WERI-Rb-1 (cell line): ENCODE results near the gene CHMP2A.

Source experiments
- DNase-seq: peaks from one replicate; pipeline ENCODE4 v3.0.0-alpha.2; 2020
- H3K27ac ChIP-seq: fragments of 250-450 bp; sonication (Bioruptor Pico); 2 replicates; pipeline ENCODE4 v1.5.1; 2020; ENCODE audit warnings: mild to moderate bottlenecking, moderate library complexity
- H3K27me3 ChIP-seq: fragments of 250-450 bp; sonication (Bioruptor Pico); 2 replicates; pipeline ENCODE4 v1.5.1; 2021; ENCODE audit warnings: mild to moderate bottlenecking, low read depth, moderate library complexity; ENCODE audit not compliant: insufficient read depth, severe bottlenecking
- H3K36me3 ChIP-seq: fragments of 250-450 bp; sonication (Bioruptor Pico); 2 replicates; pipeline ENCODE4 v1.5.1; 2020; ENCODE audit warnings: mild to moderate bottlenecking, moderate library complexity
- H3K4me3 ChIP-seq: 2 replicates; pipeline ENCODE4 v1.5.1; 2011; ENCODE audit warnings: low read depth, mild to moderate bottlenecking, control low read depth, low read length
- H3K9me3 ChIP-seq: fragments of 250-450 bp; sonication (Bioruptor Pico); 2 replicates; pipeline ENCODE4 v1.5.1; 2021; ENCODE audit warnings: mild to moderate bottlenecking, moderate library complexity; ENCODE audit not compliant: severe bottlenecking
- CTCF ChIP-seq: IDR thresholded peaks from 2 replicates; pipeline ENCODE4 v1.5.1; 2011; ENCODE audit warnings: low read depth, mild to moderate bottlenecking, control low read depth, inconsistent platforms, low read length

Gene CHMP2A

DNA sequence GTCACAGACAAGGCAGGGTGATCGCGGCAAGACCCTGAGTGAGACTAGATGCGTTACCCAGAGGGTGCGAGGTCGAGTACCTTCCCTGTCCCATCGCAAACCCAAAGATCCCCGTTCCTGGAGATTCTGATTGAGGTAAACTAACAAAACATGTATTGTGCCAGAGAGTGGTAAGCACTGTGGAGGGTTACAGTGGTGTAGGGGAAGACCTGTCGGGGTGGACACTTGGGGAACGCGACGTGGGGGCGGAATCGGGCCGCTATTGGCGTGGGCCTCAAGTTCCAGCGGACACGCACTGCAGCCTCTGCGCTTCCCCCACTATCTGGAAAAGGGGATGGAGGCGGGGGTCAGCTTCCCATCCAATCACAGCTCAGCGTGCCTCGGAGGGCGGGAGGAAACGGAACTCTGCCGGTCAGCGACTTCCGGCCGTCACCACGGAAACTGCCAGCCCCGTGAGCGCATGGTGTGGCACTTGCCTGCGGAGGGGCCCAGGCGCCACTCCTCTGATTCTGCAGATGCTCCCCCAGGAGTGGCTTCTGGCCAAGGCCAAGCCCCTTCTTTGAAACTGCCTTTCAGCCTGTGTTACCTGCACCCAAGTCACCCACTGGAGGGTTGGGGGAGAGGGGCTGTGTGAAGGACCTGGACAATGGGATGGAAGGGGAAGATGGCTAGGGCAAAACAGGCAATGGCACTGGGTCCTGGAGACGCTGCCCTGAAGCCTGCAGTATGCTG lies 4.5 kb upstream of the CHMP2A start:
- TF ChIP-seq CTCF, result no peak
- peak; percentile 95 for DNase-seq
- H3K27me3 ChIP-seq, result no peaks in the 10 kb centered on the region
- H3K4me3 ChIP-seq, result peak overlapping the region; percentile 72
- peak overlapping the region; percentile 100 for H3K27ac ChIP-seq
- H3K9me3 ChIP-seq, result no peaks in the 10 kb centered on the region
- H3K36me3 ChIP-seq, result peaks cover 23% of the 10 kb centered on the region

DNA sequence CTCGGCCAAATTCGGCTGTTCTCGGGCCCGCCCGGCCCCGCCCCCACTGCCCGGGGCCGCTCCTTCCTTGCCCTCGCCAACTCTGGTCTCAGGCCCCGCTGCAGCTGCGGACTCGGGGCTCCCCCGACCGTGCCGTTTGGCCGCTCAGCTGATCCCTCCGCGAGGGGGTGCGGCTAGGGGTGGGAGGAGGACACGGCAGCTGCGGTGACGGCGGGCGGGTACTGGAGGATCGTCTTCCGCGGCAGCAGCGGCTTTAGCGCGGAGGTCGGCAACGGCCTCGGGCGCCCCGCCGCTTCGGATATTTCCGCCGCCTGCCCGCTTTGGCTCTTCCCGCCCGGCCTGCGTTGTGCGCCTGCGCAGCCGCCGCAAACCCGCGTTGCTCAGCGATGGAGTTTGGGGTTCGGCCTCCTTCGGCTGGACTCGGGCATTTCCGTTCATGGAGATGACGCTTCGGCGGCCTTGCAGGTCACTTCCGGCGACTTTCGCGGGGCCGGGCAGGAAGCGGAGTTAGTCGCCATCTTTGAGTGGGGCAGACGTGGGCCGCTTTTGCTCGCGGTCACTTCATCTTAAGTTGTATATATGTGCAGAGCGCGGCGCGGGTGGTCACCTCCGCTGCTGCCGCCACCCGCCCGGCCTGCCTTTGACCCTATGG lies 3.8 kb upstream of the CHMP2A start:
- DNase-seq, result peak; percentile 99

GRCh38 chr19:58558066-58558622 lies 3.2 kb upstream of the CHMP2A start, which contains the start of gene UBE2M:
Gene UBE2M (minus strand): TSS chr19:58558611. CDS start chr19:58558381, 230 bp downstream.
- Histone ChIP-seq H3K36me3 (peaks cover 23% of the 10 kb centered on the region), H3K27me3 (no peaks in the 10 kb centered on the region), H3K27ac (peak within 1 kb of the TSS; percentile 100), H3K9me3 (no peaks in the 10 kb centered on the region), H3K4me3 (peak within 1 kb of the TSS; percentile 95)
- no peak for TF ChIP-seq CTCF
- DNase-seq, result peak; percentile 63

More for the DNA sequence above, 3.8 kb upstream of the CHMP2A start:
- Histone ChIP-seq H3K4me3 (peak overlapping the region; percentile 72), H3K27ac (peak overlapping the region; percentile 100), H3K9me3 (no peaks in the 10 kb centered on the region), H3K27me3 (no peaks in the 10 kb centered on the region), H3K36me3 (peaks cover 23% of the 10 kb centered on the region)
- no peak for TF ChIP-seq CTCF

GRCh38 chr19:58557221-58558065 lies 2.5 kb upstream of the CHMP2A start:
- peaks cover 28% of the 10 kb centered on the region for H3K36me3 ChIP-seq
- DNase-seq, result no peak
- H3K4me3 ChIP-seq, result peak overlapping the region; percentile 95
- H3K27ac ChIP-seq, result peak overlapping the region; percentile 86
- H3K27me3 ChIP-seq, result no peaks in the 10 kb centered on the region
- no peak for TF ChIP-seq CTCF
- no peaks in the 10 kb centered on the region for H3K9me3 ChIP-seq

GRCh38 chr19:58556622-58557220 lies 1.8 kb upstream of the CHMP2A start:
- Histone ChIP-seq H3K36me3 (peaks cover 35% of the 10 kb centered on the region), H3K27me3 (no peaks in the 10 kb centered on the region), H3K9me3 (no peaks in the 10 kb centered on the region), H3K27ac (no peak overlapping the region), H3K4me3 (peak overlapping the region; percentile 95; the same call in 1 of the 2 replicates)
- TF ChIP-seq CTCF, result no peak
- no peak for DNase-seq
